ENCODE results near the gene KLHL1. TPM values are rescaled to one million over a fixed set of nuclear protein-coding genes. Genes with fewer than 3 reads are reported as not detected.

Gene KLHL1
- total RNA-seq, 1 donor from 2014 or later = not detected

DNA sequence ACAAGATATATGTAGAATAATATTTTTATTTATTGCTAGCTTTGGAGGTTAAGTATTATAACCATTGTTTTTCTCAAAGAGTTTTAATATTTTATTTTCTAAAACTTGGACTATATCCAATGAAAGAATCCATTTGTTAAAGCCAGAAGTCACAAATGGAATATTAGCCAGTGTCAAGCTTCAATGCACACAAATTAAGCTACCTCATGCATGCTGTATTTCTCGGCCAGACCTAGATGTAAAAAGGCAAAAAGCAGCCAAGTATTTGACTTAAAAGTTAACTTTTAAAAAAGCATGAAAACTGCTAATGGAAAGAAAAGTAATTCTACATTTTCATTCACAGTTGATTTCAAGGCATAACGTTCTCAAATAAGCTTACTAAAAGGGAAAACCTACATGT, 160.7 kb downstream of the KLHL1 start:
- intact Hi-C loops (cut with DNase I) = no loop called here
- Histone ChIP-seq H3K36me3 (no peaks in the 10 kb centered on the region), H3K4me1 (no peaks in the 10 kb centered on the region), H3K4me3 (no peak overlapping the region), H3K27ac (no peak overlapping the region), H3K9me3 (no peaks in the 10 kb centered on the region), H3K27me3 (no peaks in the 10 kb centered on the region)
- no peak for DNase-seq (ENCODE audit: extremely low spot score in 2 of 2)
- no peak for TF ChIP-seq POLR2AphosphoS5 (IDR thresholded peaks at IDR 0.05; ENCODE audit: insufficient read depth in 1 of 2, low read depth in 1 of 2)
- TF ChIP-seq, protein P1, sequence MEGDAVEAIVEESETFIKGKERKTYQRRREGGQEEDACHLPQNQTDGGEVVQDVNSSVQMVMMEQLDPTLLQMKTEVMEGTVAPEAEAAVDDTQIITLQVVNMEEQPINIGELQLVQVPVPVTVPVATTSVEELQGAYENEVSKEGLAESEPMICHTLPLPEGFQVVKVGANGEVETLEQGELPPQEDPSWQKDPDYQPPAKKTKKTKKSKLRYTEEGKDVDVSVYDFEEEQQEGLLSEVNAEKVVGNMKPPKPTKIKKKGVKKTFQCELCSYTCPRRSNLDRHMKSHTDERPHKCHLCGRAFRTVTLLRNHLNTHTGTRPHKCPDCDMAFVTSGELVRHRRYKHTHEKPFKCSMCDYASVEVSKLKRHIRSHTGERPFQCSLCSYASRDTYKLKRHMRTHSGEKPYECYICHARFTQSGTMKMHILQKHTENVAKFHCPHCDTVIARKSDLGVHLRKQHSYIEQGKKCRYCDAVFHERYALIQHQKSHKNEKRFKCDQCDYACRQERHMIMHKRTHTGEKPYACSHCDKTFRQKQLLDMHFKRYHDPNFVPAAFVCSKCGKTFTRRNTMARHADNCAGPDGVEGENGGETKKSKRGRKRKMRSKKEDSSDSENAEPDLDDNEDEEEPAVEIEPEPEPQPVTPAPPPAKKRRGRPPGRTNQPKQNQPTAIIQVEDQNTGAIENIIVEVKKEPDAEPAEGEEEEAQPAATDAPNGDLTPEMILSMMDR (IDR thresholded peaks at IDR 0.05) = no peak
- TF ChIP-seq POLR2A (IDR thresholded peaks at IDR 0.05) = no peak

DNA sequence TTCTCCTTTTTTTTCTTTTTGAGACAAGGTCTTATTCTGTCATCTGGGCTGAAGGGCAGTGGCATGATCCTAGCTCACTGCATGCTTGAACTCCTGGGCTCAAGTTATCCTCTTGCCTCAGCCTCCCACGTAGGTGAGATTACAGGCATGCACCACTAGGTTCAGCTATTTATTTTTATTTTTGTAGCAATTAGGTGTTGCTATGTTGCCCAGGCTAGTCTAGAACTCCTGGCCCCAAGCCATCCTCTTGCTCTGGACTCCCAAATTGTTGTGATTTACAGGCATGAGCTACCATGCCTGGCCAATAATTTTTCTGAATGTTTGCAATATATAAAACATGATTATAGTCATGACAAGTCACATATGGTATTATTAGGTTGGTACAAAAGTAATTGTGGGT, 161.7 kb downstream of the KLHL1 start:
- Histone ChIP-seq H3K4me3 (no peak overlapping the region), H3K9me3 (no peaks in the 10 kb centered on the region), H3K27ac (no peak overlapping the region), H3K4me1 (no peaks in the 10 kb centered on the region), H3K36me3 (no peaks in the 10 kb centered on the region), H3K27me3 (no peaks in the 10 kb centered on the region)
- TF ChIP-seq, protein P1 (IDR thresholded peaks at IDR 0.05) = no peak
- no peak for TF ChIP-seq POLR2A (IDR thresholded peaks at IDR 0.05)
- no peak for TF ChIP-seq POLR2AphosphoS5 (IDR thresholded peaks at IDR 0.05; ENCODE audit: insufficient read depth in 1 of 2, low read depth in 1 of 2)
- no peak for DNase-seq (ENCODE audit: extremely low spot score in 2 of 2)
- intact Hi-C loops (cut with DNase I) = no loop called here

- intact Hi-C loops (cut with DNase I) = no loop called here
- no peaks in the 10 kb centered on the region for H3K27me3 ChIP-seq
- no peaks in the 10 kb centered on the region for H3K36me3 ChIP-seq
- H3K9me3 ChIP-seq = no peaks in the 10 kb centered on the region
- H3K4me1 ChIP-seq = no peaks in the 10 kb centered on the region
- TF ChIP-seq POLR2A (IDR thresholded peaks at IDR 0.05) (no peak), POLR2AphosphoS5 (IDR thresholded peaks at IDR 0.05; ENCODE audit: insufficient read depth in 1 of 2, low read depth in 1 of 2) (no peak)
- TF ChIP-seq, protein P1 (IDR thresholded peaks at IDR 0.05) = no peak
- no peak overlapping the region for H3K4me3 ChIP-seq
- no peak for DNase-seq (ENCODE audit: extremely low spot score in 2 of 2)
- H3K27ac ChIP-seq = no peak overlapping the region
These were observed 173.2 kb downstream of the KLHL1 start for GRCh38 chr13:69935043-69935442.

- TF ChIP-seq POLR2AphosphoS5 (IDR thresholded peaks at IDR 0.05; ENCODE audit: insufficient read depth in 1 of 2, low read depth in 1 of 2) = no peak
- TF ChIP-seq, protein P1 (IDR thresholded peaks at IDR 0.05) = no peak
- TF ChIP-seq POLR2A (IDR thresholded peaks at IDR 0.05) = no peak
- intact Hi-C loops (cut with DNase I) = no loop called here
These were observed 180.0 kb downstream of the KLHL1 start for GRCh38 chr13:69928262-69928661.

GRCh38 chr13:69921156-69921555, 187.1 kb downstream of the KLHL1 start:
- Histone ChIP-seq H3K4me3 (no peak overlapping the region), H3K27ac (no peak overlapping the region), H3K27me3 (no peaks in the 10 kb centered on the region), H3K4me1 (no peaks in the 10 kb centered on the region), H3K9me3 (no peaks in the 10 kb centered on the region), H3K36me3 (no peaks in the 10 kb centered on the region)
- TF ChIP-seq POLR2A (IDR thresholded peaks at IDR 0.05) = no peak
- no peak for TF ChIP-seq POLR2AphosphoS5 (IDR thresholded peaks at IDR 0.05; ENCODE audit: insufficient read depth in 1 of 2, low read depth in 1 of 2)
- TF ChIP-seq, protein P1 (IDR thresholded peaks at IDR 0.05) = no peak
- no peak for DNase-seq (ENCODE audit: extremely low spot score in 2 of 2)
- intact Hi-C loops (cut with DNase I) = no loop called here

More at GRCh38 chr13:69928262-69928661, 180.0 kb downstream of the KLHL1 start:
- no peak overlapping the region for H3K27ac ChIP-seq
- H3K4me3 ChIP-seq = no peak overlapping the region
- H3K36me3 ChIP-seq = no peaks in the 10 kb centered on the region
- no peaks in the 10 kb centered on the region for H3K4me1 ChIP-seq
- DNase-seq (ENCODE audit: extremely low spot score in 2 of 2) = no peak
- no peaks in the 10 kb centered on the region for H3K27me3 ChIP-seq
- no peaks in the 10 kb centered on the region for H3K9me3 ChIP-seq

Data from vagina (tissue), 2 donors.